Measurements from ENCODE around the gene DENND10. TPM values are rescaled to one million over a fixed set of nuclear protein-coding genes. Genes with fewer than 3 reads are reported as not detected.
A peak's percentile ranks its signal among the peaks of the same experiment; 100 is the strongest.
"Not testable (repeated sequence)": the region's sequence is repeated elsewhere in the genome, so short reads cannot be mapped to it uniquely, and the experiment has no call there.

Gene DENND10
- total RNA-seq, 1 experiment from 2014 or later: 60.6 TPM

- TF ChIP-seq USF1 (CRISPR knock-in tag; IDR thresholded peaks at IDR 0.05) (peak; percentile 34; the same call in 1 of the 2 replicates), SP1 (CRISPR knock-in tag; conservative IDR thresholded peaks at IDR 0.05) (peak; percentile 85), CREM (CRISPR knock-in tag; IDR thresholded peaks at IDR 0.05) (no peak), ZNF219 (CRISPR knock-in tag; IDR thresholded peaks at IDR 0.05; ENCODE audit: borderline replicate concordance) (no peak), ZNF416 (CRISPR knock-in tag; IDR thresholded peaks at IDR 0.05) (no peak), ZNF121 (CRISPR knock-in tag; IDR thresholded peaks at IDR 0.05) (peak; percentile 30; the same call in 1 of the 2 replicates), ZNF512 (CRISPR knock-in tag; IDR thresholded peaks at IDR 0.05; ENCODE audit: borderline replicate concordance) (no peak), ZNF671 (CRISPR knock-in tag; IDR thresholded peaks at IDR 0.05) (no peak)
- TF ChIP-seq, protein P1, sequence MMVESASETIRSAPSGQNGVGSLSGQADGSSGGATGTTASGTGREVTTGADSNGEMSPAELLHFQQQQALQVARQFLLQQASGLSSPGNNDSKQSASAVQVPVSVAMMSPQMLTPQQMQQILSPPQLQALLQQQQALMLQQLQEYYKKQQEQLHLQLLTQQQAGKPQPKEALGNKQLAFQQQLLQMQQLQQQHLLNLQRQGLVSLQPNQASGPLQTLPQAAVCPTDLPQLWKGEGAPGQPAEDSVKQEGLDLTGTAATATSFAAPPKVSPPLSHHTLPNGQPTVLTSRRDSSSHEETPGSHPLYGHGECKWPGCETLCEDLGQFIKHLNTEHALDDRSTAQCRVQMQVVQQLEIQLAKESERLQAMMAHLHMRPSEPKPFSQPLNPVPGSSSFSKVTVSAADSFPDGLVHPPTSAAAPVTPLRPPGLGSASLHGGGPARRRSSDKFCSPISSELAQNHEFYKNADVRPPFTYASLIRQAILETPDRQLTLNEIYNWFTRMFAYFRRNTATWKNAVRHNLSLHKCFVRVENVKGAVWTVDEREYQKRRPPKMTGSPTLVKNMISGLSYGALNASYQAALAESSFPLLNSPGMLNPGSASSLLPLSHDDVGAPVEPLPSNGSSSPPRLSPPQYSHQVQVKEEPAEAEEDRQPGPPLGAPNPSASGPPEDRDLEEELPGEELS (CRISPR knock-in tag; IDR thresholded peaks at IDR 0.05): peak; percentile 80; the same call in 1 of the 2 replicates
These were observed 74.6 kb downstream of the DENND10 start, which contains the start of gene PRDX3 (continued) for GRCh38 chr10:119178372-119179119.

DNA sequence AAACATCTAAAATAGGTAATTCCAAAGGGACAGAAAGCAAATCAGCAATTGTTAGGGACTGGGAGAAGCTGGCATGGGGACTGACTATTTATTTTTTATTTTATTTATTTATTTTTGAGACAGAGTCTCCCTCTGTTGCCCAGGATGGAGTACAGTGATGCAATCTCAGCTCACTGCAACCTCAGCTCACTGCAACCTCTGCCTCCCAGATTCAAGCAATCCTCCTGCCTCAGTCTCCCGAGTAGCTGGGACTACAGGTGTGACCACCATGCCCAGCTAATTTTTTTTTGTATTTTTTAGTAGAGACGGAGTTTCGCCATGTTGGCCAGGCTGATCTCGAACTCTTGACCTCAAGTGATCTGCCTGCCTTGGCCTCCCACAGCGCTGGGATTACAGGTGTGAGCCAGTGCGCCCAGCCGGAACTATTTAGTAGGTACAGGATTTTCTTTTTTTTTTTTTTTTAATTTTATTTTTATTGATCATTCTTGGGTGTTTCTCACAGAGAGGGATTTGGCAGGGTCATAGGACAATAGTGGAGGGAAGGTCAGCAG lies 77.0 kb downstream of the DENND10 start:
- CTCF ChIA-PET: interaction anchor here (1.5 kb wide), 1 partner anchor 18 kb away, joined by 6 read pairs; no protein-coding TSS in a partner anchor
- DNase-seq (ENCODE audit: low spot score); POLR2A ChIA-PET: not testable (repeated sequence)

GRCh38 chr10:119183664-119184412 lies 79.9 kb downstream of the DENND10 start:
- Mint-ChIP-seq H3K36me3 (peaks cover 5% of the 10 kb centered on the region), H3K9me3 (peaks cover 6% of the 10 kb centered on the region; the same call in 1 of the 2 replicates), H3K27me3 (ENCODE audit: low read depth) (no peaks in the 10 kb centered on the region), H3K4me1 (peaks cover 3% of the 10 kb centered on the region), H3K27ac (no peak overlapping the region), H3K4me3 (no peak overlapping the region)
- DNase-seq (ENCODE audit: low spot score) (no peak), ATAC-seq (no peak)
- TF ChIP-seq GABPB1 (CRISPR knock-in tag; IDR thresholded peaks at IDR 0.05): 0 out of 2 replicates have a peak, but pooled peaks have one; percentile 19
- no peak for TF ChIP-seq NR2C2 (CRISPR knock-in tag; IDR thresholded peaks at IDR 0.05)
- no peak for TF ChIP-seq ZNF396 (CRISPR knock-in tag; IDR thresholded peaks at IDR 0.05; ENCODE audit: borderline replicate concordance)
- no peak for TF ChIP-seq ZNF232 (CRISPR knock-in tag; IDR thresholded peaks at IDR 0.05)
- POLR2A ChIA-PET: interaction anchor here (0.5 to 0.7 kb wide), 2 partner anchors 23 to 330 kb away, joined by 4 to 5 read pairs; no protein-coding TSS in a partner anchor
- CTCF ChIA-PET: interaction anchor here (0.6 to 0.9 kb wide), 3 partner anchors 16 to 34 kb away, joined by 3 to 6 read pairs (median 4); no protein-coding TSS in a partner anchor

More for the DNA sequence above, 77.0 kb downstream of the DENND10 start:
- not testable (repeated sequence) for H3K9me3 Mint-ChIP-seq; H3K4me3 Mint-ChIP-seq; H3K27me3 Mint-ChIP-seq (ENCODE audit: low read depth); H3K27ac Mint-ChIP-seq; ATAC-seq
- peaks cover 10% of the 10 kb centered on the region for H3K4me1 Mint-ChIP-seq
- H3K36me3 Mint-ChIP-seq: peaks cover 17% of the 10 kb centered on the region

Other genes starting within 250 kb of the DENND10 start
- gene NANOS1, start 74.4 kb upstream of the DENND10 start, total RNA-seq (2021): 2.9 to 4.3 TPM (median 2.9 TPM) in 3 replicates
- 177 to 213 TPM (median 178 TPM) in 3 replicates for gene EIF3A, start 23.3 kb upstream of the DENND10 start, total RNA-seq (2021)
- 23.8 to 25.9 TPM (median 24.0 TPM) in 3 replicates for gene SFXN4, start 61.6 kb downstream of the DENND10 start, total RNA-seq (2021)
- 167 to 175 TPM (median 173 TPM) in 3 replicates for gene PRDX3, start 74.7 kb downstream of the DENND10 start, total RNA-seq (2021)
- gene GRK5, start 103.5 kb downstream of the DENND10 start, total RNA-seq (2021): 1.9 to 2.3 TPM (median 2.2 TPM) in 3 replicates